Kidney epithelial cell (primary cell): Measurements from ENCODE around the gene ALOXE3. TPM values are rescaled to one million over a fixed set of nuclear protein-coding genes. Genes with fewer than 3 reads are reported as not detected.
A peak's percentile ranks its signal among the peaks of the same experiment; 100 is the strongest.

Experiments
- DNase-seq: peaks from one replicate; pipeline ENCODE4 v3.0.0-alpha.2; 2010; ENCODE audit warnings: low read depth
- H3K27me3 ChIP-seq: 2 replicates; pipeline ENCODE4 v1.6.0; 2011; ENCODE audit warnings: low read length; ENCODE audit not compliant: control insufficient read depth, insufficient read depth
- H3K36me3 ChIP-seq: 2 replicates; pipeline ENCODE4 v1.5.1; 2011; ENCODE audit warnings: low read length; ENCODE audit not compliant: control insufficient read depth, insufficient read depth
- H3K4me3 ChIP-seq: 2 replicates; pipeline ENCODE4 v1.5.1; 2011; ENCODE audit warnings: low read depth, mild to moderate bottlenecking, control low read depth, low read length
- total RNA-seq: library from RNA; depleted of rRNA; stranded (reverse); fragments of >200 nt; gene quantifications from 2 replicates; pipeline ENCODE4 v1.2.3, GENCODE V29; 2015
- TF ChIP-seq, protein P1 (sequence below): IDR thresholded peaks from 2 replicates; pipeline ENCODE4 v1.5.1; 2011; ENCODE audit warnings: mild to moderate bottlenecking, moderate library complexity, low read length, control low read depth, inconsistent platforms; ENCODE audit not compliant: insufficient read depth, poor library complexity, severe bottlenecking

Gene ALOXE3
- total RNA-seq, 1 donor from 2014 or later: 0.75 TPM

DNA sequence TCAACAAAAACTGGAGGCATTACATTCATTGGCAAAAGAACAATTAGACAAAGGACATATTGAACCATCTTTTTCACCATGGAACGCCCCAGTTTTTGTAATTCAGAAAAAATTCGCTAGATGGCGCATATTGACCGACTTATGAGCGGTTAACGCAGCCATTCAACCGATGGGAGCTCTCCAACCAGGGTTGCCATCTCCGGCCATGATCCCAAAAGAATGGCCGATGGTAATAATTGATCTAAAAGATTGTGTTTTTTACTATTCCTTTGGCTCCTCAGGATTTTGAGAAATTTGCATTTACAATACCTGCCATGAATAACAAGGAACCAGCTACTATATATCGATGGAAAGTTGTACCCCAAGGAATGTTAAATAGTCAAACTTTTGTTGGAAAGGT, 58.0 kb downstream of the ALOXE3 start:
- H3K27me3 ChIP-seq: peaks cover 53% of the 10 kb centered on the region
- H3K4me3 ChIP-seq: no peak overlapping the region
- no peak for DNase-seq

DNA sequence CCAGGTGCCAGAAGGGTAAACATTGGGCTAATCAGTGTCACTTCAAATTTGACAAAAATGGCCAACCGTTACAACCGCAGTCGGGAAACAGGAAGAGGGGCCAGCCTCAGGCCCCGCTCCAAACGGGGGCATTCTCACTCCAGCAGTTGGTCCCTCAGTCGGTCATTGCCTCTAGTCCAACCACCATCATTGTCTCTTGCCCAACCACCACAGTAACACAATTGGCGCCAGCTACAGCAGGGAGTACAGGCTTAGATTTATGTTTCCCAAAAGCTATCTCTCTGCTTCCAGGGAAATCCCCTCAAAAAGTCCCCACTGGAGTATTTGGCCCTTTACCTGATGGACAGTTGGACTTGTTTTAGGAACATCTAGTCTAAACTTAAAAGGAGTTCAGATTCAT, 59.2 kb downstream of the ALOXE3 start:
- H3K4me3 ChIP-seq: no peak overlapping the region

More for the DNA sequence above, 58.0 kb downstream of the ALOXE3 start:
- TF ChIP-seq, protein P1, sequence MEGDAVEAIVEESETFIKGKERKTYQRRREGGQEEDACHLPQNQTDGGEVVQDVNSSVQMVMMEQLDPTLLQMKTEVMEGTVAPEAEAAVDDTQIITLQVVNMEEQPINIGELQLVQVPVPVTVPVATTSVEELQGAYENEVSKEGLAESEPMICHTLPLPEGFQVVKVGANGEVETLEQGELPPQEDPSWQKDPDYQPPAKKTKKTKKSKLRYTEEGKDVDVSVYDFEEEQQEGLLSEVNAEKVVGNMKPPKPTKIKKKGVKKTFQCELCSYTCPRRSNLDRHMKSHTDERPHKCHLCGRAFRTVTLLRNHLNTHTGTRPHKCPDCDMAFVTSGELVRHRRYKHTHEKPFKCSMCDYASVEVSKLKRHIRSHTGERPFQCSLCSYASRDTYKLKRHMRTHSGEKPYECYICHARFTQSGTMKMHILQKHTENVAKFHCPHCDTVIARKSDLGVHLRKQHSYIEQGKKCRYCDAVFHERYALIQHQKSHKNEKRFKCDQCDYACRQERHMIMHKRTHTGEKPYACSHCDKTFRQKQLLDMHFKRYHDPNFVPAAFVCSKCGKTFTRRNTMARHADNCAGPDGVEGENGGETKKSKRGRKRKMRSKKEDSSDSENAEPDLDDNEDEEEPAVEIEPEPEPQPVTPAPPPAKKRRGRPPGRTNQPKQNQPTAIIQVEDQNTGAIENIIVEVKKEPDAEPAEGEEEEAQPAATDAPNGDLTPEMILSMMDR: peak; percentile 58
- no peaks in the 10 kb centered on the region for H3K36me3 ChIP-seq

DNA sequence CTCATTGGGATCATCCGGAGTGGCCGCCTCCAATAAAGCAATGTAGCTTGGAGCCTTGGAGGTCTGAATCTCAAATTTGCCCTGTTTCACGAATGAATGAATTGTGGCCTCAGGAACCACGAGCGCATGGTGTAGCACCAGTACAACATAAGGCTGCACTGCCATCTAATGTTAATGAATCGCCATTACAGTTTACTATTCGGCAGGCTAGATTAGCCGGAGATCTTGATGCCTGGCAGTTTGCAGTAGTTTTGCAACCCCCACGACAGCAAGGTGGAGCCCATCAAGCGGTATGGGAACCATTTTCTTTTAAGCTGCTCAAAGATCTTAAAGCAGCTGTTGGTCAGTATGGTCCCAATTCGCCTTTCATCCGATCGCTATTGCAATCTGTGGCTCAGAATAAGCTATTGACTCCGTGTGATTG, 60.6 kb downstream of the ALOXE3 start:
- H3K27me3 ChIP-seq: peaks cover 32% of the 10 kb centered on the region
- no peaks in the 10 kb centered on the region for H3K36me3 ChIP-seq
- no peak overlapping the region for H3K4me3 ChIP-seq
- DNase-seq: no peak
- TF ChIP-seq, protein P1: peak; percentile 62

More for the DNA sequence above, 59.2 kb downstream of the ALOXE3 start:
- TF ChIP-seq, protein P1: no peak
- no peaks in the 10 kb centered on the region for H3K36me3 ChIP-seq
- DNase-seq: no peak
- peaks cover 41% of the 10 kb centered on the region for H3K27me3 ChIP-seq

DNA sequence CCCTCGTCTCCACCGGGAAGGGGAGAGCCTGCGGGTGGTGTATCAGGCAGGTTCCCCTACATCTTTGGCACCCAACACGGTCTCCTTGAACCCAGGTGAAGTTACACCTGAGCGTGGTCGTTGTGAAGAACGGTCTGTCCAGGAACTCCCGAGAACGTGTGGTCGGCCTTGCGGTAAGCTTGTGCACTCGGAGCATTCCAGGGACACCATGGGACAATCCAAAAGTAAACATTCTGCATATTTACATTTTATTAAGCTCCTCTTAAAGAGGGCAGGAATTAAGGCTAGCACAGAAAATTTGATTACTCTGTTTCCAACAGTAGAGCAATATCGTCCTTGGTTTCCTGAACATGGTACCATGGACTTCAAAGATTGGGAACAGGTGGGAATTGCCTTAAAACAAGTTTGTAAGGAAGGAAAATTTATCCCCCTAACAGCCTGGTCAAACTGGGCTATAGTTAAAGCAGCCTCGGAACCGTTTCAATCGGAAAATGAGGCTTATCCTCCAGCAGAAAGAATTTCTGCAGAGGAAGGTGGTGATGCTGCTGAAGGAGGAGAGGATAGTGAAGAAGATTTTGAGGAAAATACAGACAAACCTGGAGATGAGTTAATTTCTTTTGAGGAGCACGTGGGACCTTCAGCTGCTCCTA, 61.2 kb downstream of the ALOXE3 start:
- Histone ChIP-seq H3K4me3 (no peak overlapping the region), H3K27me3 (peaks cover 26% of the 10 kb centered on the region)
- TF ChIP-seq, protein P1: no peak

DNA sequence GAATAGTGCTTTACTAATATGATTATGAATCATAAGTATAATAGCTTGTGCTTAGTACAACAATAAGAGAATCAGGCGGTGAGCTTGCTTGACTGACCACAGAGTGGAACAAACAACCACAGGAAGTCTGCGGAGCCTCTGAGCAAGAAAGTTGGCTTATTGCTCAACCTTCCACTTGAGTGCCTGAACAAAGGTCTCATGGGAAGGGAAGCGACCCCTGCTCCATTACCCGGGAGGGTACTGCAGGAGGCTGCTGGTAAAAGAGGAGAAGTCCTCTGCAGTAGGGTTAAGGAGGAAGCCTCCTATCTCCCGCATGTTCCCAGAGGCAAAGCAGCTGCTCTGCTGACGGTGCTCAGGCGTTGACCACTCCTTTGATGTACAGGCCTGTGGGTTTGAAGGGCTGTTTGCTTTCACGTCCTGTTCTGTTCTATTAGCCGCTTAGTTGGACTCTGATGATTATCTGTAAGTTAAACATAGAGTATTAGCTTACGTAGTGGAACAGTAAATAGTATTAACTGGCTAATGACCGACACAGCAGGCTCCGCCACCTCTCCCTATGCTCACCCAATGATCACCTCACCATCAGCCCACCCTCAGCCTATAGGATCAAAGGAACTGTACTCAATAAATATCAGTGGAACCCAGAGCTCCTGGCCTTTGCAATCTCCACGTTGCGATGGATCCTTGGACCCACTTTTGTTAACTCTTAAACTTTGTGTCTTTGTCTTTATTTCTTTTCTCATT, 61.9 kb downstream of the ALOXE3 start:
- DNase-seq: peak; percentile 44
- Histone ChIP-seq H3K36me3 (no peaks in the 10 kb centered on the region), H3K27me3 (peaks cover 26% of the 10 kb centered on the region), H3K4me3 (no peak overlapping the region)
- TF ChIP-seq, protein P1: no peak

More for the DNA sequence above, 61.2 kb downstream of the ALOXE3 start:
- H3K36me3 ChIP-seq: no peaks in the 10 kb centered on the region
- no peak for DNase-seq

DNA sequence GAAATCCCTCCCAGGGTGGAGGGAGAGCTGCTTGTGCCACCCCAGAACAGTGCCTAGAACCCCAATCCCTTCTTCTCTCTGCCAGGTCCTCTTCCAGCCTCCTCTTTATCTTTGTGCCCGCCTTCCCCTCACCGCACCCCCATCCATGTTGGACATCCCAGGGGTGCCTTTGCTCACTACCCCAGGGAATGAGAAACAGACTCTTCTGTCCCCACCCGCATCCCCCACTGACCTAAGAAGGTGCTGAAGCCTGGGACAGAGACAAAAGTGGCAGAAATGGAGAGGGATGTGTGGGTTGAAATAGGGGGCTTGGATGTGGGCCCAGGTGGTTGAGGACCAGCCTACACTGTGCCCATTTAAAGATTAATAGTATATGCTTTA, 62.5 kb downstream of the ALOXE3 start:
- H3K27me3 ChIP-seq: peaks cover 23% of the 10 kb centered on the region
- no peaks in the 10 kb centered on the region for H3K36me3 ChIP-seq
- H3K4me3 ChIP-seq: no peak overlapping the region
- DNase-seq: no peak
- TF ChIP-seq, protein P1: no peak
